GM12875 (cell line): ENCODE measurements around the gene LAT.
"Not testable (repeated sequence)": the region's sequence is repeated elsewhere in the genome, so short reads cannot be mapped to it uniquely, and the experiment has no call there.

Experiments
- H3K4me3 ChIP-seq: one replicate; pipeline ENCODE4 v1.5.1; 2011; ENCODE audit warnings: low read depth, low read length, control low read depth
- CTCF ChIP-seq: IDR thresholded peaks from 2 replicates; pipeline ENCODE4 v1.5.1; 2011; ENCODE audit warnings: low read depth, mild to moderate bottlenecking, control low read depth, inconsistent platforms, low read length, moderate library complexity, borderline replicate concordance; ENCODE audit not compliant: insufficient read depth

LAT gene

GRCh38 chr16:28964496-28964895 is 20.4 kb upstream of the LAT start:
- H3K4me3 ChIP-seq, result no peak overlapping the region
- TF ChIP-seq CTCF, result no peak

GRCh38 chr16:28967156-28967555 is 17.7 kb upstream of the LAT start:
- no peak overlapping the region for H3K4me3 ChIP-seq
- no peak for TF ChIP-seq CTCF

- not testable (repeated sequence) for H3K4me3 ChIP-seq
These were observed 15.2 kb upstream of the LAT start for GRCh38 chr16:28969696-28970095.

- peak; percentile 35; the same call in 1 of the 2 replicates for TF ChIP-seq CTCF
- peak overlapping the region; percentile 96 for H3K4me3 ChIP-seq
These were observed 10.8 kb upstream of the LAT start for GRCh38 chr16:28974007-28974436.

GRCh38 chr16:28974437-28975157 is 10.3 kb upstream of the LAT start, which contains the start of gene SPNS1:
Gene SPNS1 (plus strand): TSS chr16:28974778. CDS start chr16:28975152, 374 bp downstream.
- no peak for TF ChIP-seq CTCF
- H3K4me3 ChIP-seq, result peak within 1 kb of the TSS; percentile 96

- peak overlapping the region; percentile 96 for H3K4me3 ChIP-seq
- no peak for TF ChIP-seq CTCF
These were observed 9.7 kb upstream of the LAT start for GRCh38 chr16:28975158-28975599.

GRCh38 chr16:28977703-28978662 is 6.9 kb upstream of the LAT start:
- peak; percentile 73 for TF ChIP-seq CTCF
- no peak overlapping the region for H3K4me3 ChIP-seq

- H3K4me3 ChIP-seq, result not testable (repeated sequence)
These were observed 4.5 kb upstream of the LAT start for GRCh38 chr16:28980330-28980729.
